Effector memory CD4-positive, alpha-beta T cell (primary cell): Measurements from ENCODE around the gene TMOD1.

ENCODE experiments used
- DNase-seq, 3 donors: peaks; one replicate each; pipeline ENCODE4 v3.0.0-alpha.2; 2020
- H3K27ac ChIP-seq: 2 replicates; pipeline ENCODE4 v1.7.0; 2013; ENCODE audit warnings: mild to moderate bottlenecking, low read length, moderate library complexity; ENCODE audit not compliant: insufficient read depth, poor library complexity, severe bottlenecking
- H3K27me3 ChIP-seq: replicated peaks from 2 replicates; pipeline ENCODE4 v1.7.0; 2013; ENCODE audit warnings: mild to moderate bottlenecking, low read length; ENCODE audit not compliant: insufficient read depth, control insufficient read depth, poor library complexity, severe bottlenecking
- H3K36me3 ChIP-seq: 2 replicates; pipeline ENCODE4 v1.7.0; 2013; ENCODE audit warnings: mild to moderate bottlenecking, low read length, moderate library complexity; ENCODE audit not compliant: control insufficient read depth, insufficient read depth
- H3K4me1 ChIP-seq: 2 replicates; pipeline ENCODE4 v1.7.0; 2013; ENCODE audit warnings: low read length, mild to moderate bottlenecking; ENCODE audit not compliant: control insufficient read depth, insufficient read depth, poor library complexity, severe bottlenecking
- H3K4me3 ChIP-seq: 2 replicates; pipeline ENCODE4 v1.7.0; 2013; ENCODE audit warnings: low read length, low read depth, mild to moderate bottlenecking; ENCODE audit not compliant: insufficient read depth, poor library complexity, severe bottlenecking
- H3K9me3 ChIP-seq: 2 replicates; pipeline ENCODE4 v1.7.0; 2013; ENCODE audit warnings: mild to moderate bottlenecking, low read length, moderate library complexity; ENCODE audit not compliant: control insufficient read depth

The TMOD1 gene

GRCh38 chr9:97543561-97543960, 42.1 kb downstream of the TMOD1 start:
- H3K27me3 ChIP-seq, result no peaks in the 10 kb centered on the region
- H3K9me3 ChIP-seq, result no peaks in the 10 kb centered on the region

GRCh38 chr9:97545486-97545885, 44.0 kb downstream of the TMOD1 start:
- no peak for DNase-seq
- H3K9me3 ChIP-seq, result no peaks in the 10 kb centered on the region

More at GRCh38 chr9:97543561-97543960, 42.1 kb downstream of the TMOD1 start:
- Histone ChIP-seq H3K4me3 (no peak overlapping the region), H3K36me3 (no peaks in the 10 kb centered on the region), H3K27ac (no peak overlapping the region), H3K4me1 (no peaks in the 10 kb centered on the region)
- DNase-seq, result no peak

GRCh38 chr9:97547098-97547829, 45.8 kb downstream of the TMOD1 start:
- Histone ChIP-seq H3K4me1 (no peaks in the 10 kb centered on the region), H3K4me3 (no peak overlapping the region), H3K27ac (no peak overlapping the region), H3K36me3 (no peaks in the 10 kb centered on the region), H3K27me3 (no peaks in the 10 kb centered on the region), H3K9me3 (no peaks in the 10 kb centered on the region)
- no peak for DNase-seq

More at GRCh38 chr9:97545486-97545885, 44.0 kb downstream of the TMOD1 start:
- no peaks in the 10 kb centered on the region for H3K27me3 ChIP-seq
- H3K36me3 ChIP-seq, result no peaks in the 10 kb centered on the region
- H3K27ac ChIP-seq, result no peak overlapping the region
- H3K4me3 ChIP-seq, result no peak overlapping the region
- no peaks in the 10 kb centered on the region for H3K4me1 ChIP-seq

GRCh38 chr9:97548379-97548778, 46.9 kb downstream of the TMOD1 start:
- Histone ChIP-seq H3K36me3 (no peaks in the 10 kb centered on the region), H3K4me1 (no peaks in the 10 kb centered on the region), H3K9me3 (no peaks in the 10 kb centered on the region), H3K4me3 (no peak overlapping the region), H3K27me3 (no peaks in the 10 kb centered on the region), H3K27ac (no peak overlapping the region)
- DNase-seq, result no peak

GRCh38 chr9:97548819-97549540, 47.5 kb downstream of the TMOD1 start:
- DNase-seq, result no peak
- Histone ChIP-seq H3K9me3 (no peaks in the 10 kb centered on the region), H3K36me3 (no peaks in the 10 kb centered on the region), H3K27ac (no peak overlapping the region), H3K4me1 (no peaks in the 10 kb centered on the region), H3K4me3 (no peak overlapping the region), H3K27me3 (no peaks in the 10 kb centered on the region)

GRCh38 chr9:97550386-97550785, 48.9 kb downstream of the TMOD1 start:
- Histone ChIP-seq H3K4me3 (no peak overlapping the region), H3K4me1 (no peaks in the 10 kb centered on the region), H3K36me3 (no peaks in the 10 kb centered on the region), H3K27ac (no peak overlapping the region), H3K27me3 (no peaks in the 10 kb centered on the region), H3K9me3 (no peaks in the 10 kb centered on the region)
- no peak for DNase-seq

- DNase-seq, result no peak
- H3K27me3 ChIP-seq, result no peaks in the 10 kb centered on the region
- H3K9me3 ChIP-seq, result no peaks in the 10 kb centered on the region
- H3K4me1 ChIP-seq, result no peaks in the 10 kb centered on the region
- H3K27ac ChIP-seq, result no peak overlapping the region
- H3K36me3 ChIP-seq, result no peaks in the 10 kb centered on the region
- H3K4me3 ChIP-seq, result no peak overlapping the region
Observed at GRCh38 chr9:97551308-97551707, 49.8 kb downstream of the TMOD1 start.

GRCh38 chr9:97553141-97553540, 51.7 kb downstream of the TMOD1 start:
- Histone ChIP-seq H3K4me3 (no peak overlapping the region), H3K27me3 (no peaks in the 10 kb centered on the region), H3K27ac (no peak overlapping the region), H3K4me1 (no peaks in the 10 kb centered on the region), H3K36me3 (no peaks in the 10 kb centered on the region), H3K9me3 (no peaks in the 10 kb centered on the region)
- DNase-seq, result no peak

- no peak overlapping the region for H3K27ac ChIP-seq
- no peaks in the 10 kb centered on the region for H3K4me1 ChIP-seq
- DNase-seq, result no peak
- no peaks in the 10 kb centered on the region for H3K36me3 ChIP-seq
- no peaks in the 10 kb centered on the region for H3K27me3 ChIP-seq
- H3K9me3 ChIP-seq, result no peaks in the 10 kb centered on the region
- H3K4me3 ChIP-seq, result no peak overlapping the region
Observed at GRCh38 chr9:97553841-97554240, 52.4 kb downstream of the TMOD1 start.

GRCh38 chr9:97554566-97555075, 53.2 kb downstream of the TMOD1 start:
- H3K9me3 ChIP-seq, result no peaks in the 10 kb centered on the region
- no peaks in the 10 kb centered on the region for H3K27me3 ChIP-seq
- no peak overlapping the region for H3K27ac ChIP-seq
- H3K4me3 ChIP-seq, result no peak overlapping the region
- no peak for DNase-seq
- no peaks in the 10 kb centered on the region for H3K4me1 ChIP-seq
- no peaks in the 10 kb centered on the region for H3K36me3 ChIP-seq
